22Rv1 (cell line): ENCODE measurements around the gene CRNKL1.

Source experiments
- ZFX ChIP-seq: fragments of 450-650 bp; IDR thresholded peaks from 2 replicates; pipeline ENCODE4 v1.6.1; 2017; ENCODE audit warnings: antibody characterized with exemption, borderline replicate concordance
- TF ChIP-seq, protein P1 (sequence below): fragments of 450-650 bp; IDR thresholded peaks from 2 replicates; pipeline ENCODE4 v1.5.1; 2017; ENCODE audit warnings: mild to moderate bottlenecking

DNA sequence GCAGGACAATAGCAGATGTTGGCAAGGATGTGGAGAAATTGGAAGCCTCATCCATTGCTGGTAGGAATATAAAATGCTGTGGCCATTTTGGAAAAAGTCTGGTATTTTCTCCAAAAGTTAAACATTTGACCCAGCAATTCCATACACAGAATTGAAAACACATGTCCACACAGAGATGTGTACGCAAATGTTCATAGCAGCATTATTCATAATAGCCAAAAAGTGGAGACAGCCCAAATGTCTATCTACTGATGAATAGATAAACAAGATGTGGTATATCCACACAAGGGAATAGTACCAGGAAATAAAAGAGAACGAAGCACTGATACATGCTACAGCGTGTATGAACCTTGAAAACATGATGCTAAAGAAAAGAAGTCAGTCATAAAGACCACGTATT lies 40.6 kb upstream of the CRNKL1 start:
- TF ChIP-seq, protein P1, sequence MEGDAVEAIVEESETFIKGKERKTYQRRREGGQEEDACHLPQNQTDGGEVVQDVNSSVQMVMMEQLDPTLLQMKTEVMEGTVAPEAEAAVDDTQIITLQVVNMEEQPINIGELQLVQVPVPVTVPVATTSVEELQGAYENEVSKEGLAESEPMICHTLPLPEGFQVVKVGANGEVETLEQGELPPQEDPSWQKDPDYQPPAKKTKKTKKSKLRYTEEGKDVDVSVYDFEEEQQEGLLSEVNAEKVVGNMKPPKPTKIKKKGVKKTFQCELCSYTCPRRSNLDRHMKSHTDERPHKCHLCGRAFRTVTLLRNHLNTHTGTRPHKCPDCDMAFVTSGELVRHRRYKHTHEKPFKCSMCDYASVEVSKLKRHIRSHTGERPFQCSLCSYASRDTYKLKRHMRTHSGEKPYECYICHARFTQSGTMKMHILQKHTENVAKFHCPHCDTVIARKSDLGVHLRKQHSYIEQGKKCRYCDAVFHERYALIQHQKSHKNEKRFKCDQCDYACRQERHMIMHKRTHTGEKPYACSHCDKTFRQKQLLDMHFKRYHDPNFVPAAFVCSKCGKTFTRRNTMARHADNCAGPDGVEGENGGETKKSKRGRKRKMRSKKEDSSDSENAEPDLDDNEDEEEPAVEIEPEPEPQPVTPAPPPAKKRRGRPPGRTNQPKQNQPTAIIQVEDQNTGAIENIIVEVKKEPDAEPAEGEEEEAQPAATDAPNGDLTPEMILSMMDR = no peak
- no peak for TF ChIP-seq ZFX
